Esophagus muscularis mucosa (tissue), 4 donors: ENCODE measurements around the gene NAT14.

Source experiments
- EP300 ChIP-seq: sonication (generic); formaldehyde crosslinking; IDR thresholded peaks from one replicate; pipeline ENCODE4 v1.6.1; 2017; ENCODE audit warnings: antibody characterized with exemption
- POLR2A ChIP-seq: fragments of 450-650 bp; IDR thresholded peaks from one replicate; pipeline ENCODE4 v1.6.1; 2017; ENCODE audit warnings: antibody characterized with exemption, moderate library complexity, mild to moderate bottlenecking, low read depth
- POLR2AphosphoS5 ChIP-seq, 2 donors: sonication (generic); formaldehyde crosslinking; IDR thresholded peaks; one replicate each; pipeline ENCODE4 v1.6.1; 2017; ENCODE audit warnings: antibody characterized with exemption in 2 of 2
- TF ChIP-seq, protein P1 (sequence below), 3 experiments: fragments of 200-600 bp in 2 of 3; fragments of 450-650 bp in 1 of 3; sonication (generic) in 2 of 3; IDR thresholded peaks; one replicate each; pipeline ENCODE4 v1.5.1; 2017 to 2019; ENCODE audit warnings: antibody characterized with exemption in 3 of 3, mild to moderate bottlenecking in 2 of 3, moderate library complexity in 1 of 3

DNA sequence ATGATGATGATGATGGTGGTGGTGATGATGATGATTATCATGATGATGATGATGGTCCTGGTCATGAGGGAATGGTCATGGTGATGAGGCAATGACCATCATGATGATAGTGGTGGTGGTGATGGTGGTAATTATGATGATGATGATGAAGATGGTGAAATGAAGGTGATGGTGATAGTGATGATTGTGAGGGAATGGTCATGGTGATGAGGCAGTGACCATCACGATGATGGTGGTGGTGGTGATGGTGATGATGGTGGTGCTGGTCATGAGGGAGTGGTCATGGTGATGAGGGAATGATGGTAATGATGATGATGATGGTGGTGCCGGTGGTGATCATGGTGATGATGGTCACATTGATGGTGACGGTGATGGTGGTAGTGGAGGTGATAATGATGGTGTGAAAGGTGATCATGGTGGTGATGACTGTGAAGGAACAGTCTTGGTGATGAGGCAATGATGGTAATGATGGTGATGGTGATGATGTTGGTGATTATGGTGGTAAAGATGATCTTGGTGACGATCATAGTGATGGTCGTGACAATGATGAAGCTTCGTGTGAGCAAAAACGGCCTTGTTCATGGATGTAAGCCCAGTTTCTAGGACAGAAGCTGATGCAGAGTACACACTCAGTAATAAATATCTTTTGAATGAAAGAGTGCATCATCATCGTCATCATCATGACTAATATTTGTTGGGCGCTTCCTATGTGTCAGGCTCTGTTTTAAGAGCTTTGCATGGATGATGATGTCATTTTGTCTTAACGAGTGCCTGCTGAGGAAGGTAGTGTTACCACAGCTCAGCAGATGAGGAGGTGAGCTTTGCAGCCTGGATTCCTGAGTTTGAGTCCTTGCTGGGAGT, 34.7 kb downstream of the NAT14 start:
- TF ChIP-seq POLR2A (no peak), POLR2AphosphoS5 (IDR thresholded peaks at IDR 0.05) (no peak), EP300 (no peak)
- TF ChIP-seq, protein P1, sequence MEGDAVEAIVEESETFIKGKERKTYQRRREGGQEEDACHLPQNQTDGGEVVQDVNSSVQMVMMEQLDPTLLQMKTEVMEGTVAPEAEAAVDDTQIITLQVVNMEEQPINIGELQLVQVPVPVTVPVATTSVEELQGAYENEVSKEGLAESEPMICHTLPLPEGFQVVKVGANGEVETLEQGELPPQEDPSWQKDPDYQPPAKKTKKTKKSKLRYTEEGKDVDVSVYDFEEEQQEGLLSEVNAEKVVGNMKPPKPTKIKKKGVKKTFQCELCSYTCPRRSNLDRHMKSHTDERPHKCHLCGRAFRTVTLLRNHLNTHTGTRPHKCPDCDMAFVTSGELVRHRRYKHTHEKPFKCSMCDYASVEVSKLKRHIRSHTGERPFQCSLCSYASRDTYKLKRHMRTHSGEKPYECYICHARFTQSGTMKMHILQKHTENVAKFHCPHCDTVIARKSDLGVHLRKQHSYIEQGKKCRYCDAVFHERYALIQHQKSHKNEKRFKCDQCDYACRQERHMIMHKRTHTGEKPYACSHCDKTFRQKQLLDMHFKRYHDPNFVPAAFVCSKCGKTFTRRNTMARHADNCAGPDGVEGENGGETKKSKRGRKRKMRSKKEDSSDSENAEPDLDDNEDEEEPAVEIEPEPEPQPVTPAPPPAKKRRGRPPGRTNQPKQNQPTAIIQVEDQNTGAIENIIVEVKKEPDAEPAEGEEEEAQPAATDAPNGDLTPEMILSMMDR (IDR thresholded peaks at IDR 0.05): no peak
